Chondrocyte (in vitro differentiated cells): ENCODE measurements around the gene AFAP1. TPM values are rescaled to one million over a fixed set of nuclear protein-coding genes. Genes with fewer than 3 reads are reported as not detected.

ENCODE experiments used
- DNase-seq: peaks from one replicate; pipeline ENCODE4 v3.0.0; 2021; ENCODE audit warnings: mixed read lengths, low spot score
- H3K27ac Mint-ChIP-seq: one replicate; pipeline ENCODE4 v1.8.0; 2021; ENCODE audit warnings: mild to moderate bottlenecking, moderate library complexity, mixed read lengths; ENCODE audit not compliant: unreplicated experiment
- H3K27me3 Mint-ChIP-seq: 2 replicates; pipeline ENCODE4 v1.8.0; 2021; ENCODE audit warnings: low read depth, mixed read lengths
- H3K36me3 Mint-ChIP-seq: 2 replicates; pipeline ENCODE4 v1.8.0; 2021; ENCODE audit warnings: low read depth, mixed read lengths
- H3K4me1 Mint-ChIP-seq: 2 replicates; pipeline ENCODE4 v1.8.0; 2021; ENCODE audit warnings: low read depth, mild to moderate bottlenecking, mixed read lengths
- H3K4me3 Mint-ChIP-seq: one replicate; pipeline ENCODE4 v1.8.0; 2021; ENCODE audit warnings: mild to moderate bottlenecking, moderate library complexity, mixed read lengths; ENCODE audit not compliant: unreplicated experiment
- H3K9me3 Mint-ChIP-seq: 2 replicates; pipeline ENCODE4 v1.8.0; 2021; ENCODE audit warnings: low read depth, mixed read lengths
- CTCF ChIP-seq: fragments of 200-600 bp; sonication (generic); IDR thresholded peaks from 2 replicates; pipeline ENCODE4 v1.5.0; 2021; ENCODE audit warnings: antibody characterized with exemption, mild to moderate bottlenecking, moderate library complexity
- total RNA-seq: library from RNA; stranded (reverse); gene quantifications from 3 replicates; pipeline ENCODE4 v1.2.1, GENCODE V29; 2021

The AFAP1 gene
- total RNA-seq, 1 donor from 2014 or later: 118 TPM

- Mint-ChIP-seq H3K4me1 (peaks cover 82% of the 10 kb centered on the region), H3K27me3 (no peaks in the 10 kb centered on the region), H3K4me3 (no peak overlapping the region), H3K36me3 (peaks cover 31% of the 10 kb centered on the region), H3K9me3 (peaks cover 7% of the 10 kb centered on the region), H3K27ac (no peak overlapping the region)
- TF ChIP-seq CTCF: no peak
- no peak for DNase-seq
Observed at GRCh38 chr4:7864685-7865084, 75.0 kb downstream of the AFAP1 start.

- peaks cover 82% of the 10 kb centered on the region for H3K4me1 Mint-ChIP-seq
- peaks cover 7% of the 10 kb centered on the region for H3K9me3 Mint-ChIP-seq
- no peak for TF ChIP-seq CTCF
- no peaks in the 10 kb centered on the region for H3K27me3 Mint-ChIP-seq
- peaks cover 27% of the 10 kb centered on the region for H3K36me3 Mint-ChIP-seq
- no peak overlapping the region for H3K4me3 Mint-ChIP-seq
- H3K27ac Mint-ChIP-seq: no peak overlapping the region
- no peak for DNase-seq
Observed at GRCh38 chr4:7863911-7864681, 75.6 kb downstream of the AFAP1 start.

- no peak for DNase-seq
- peaks cover 82% of the 10 kb centered on the region for H3K4me1 Mint-ChIP-seq
- H3K27ac Mint-ChIP-seq: peak overlapping the region; percentile 98
- H3K4me3 Mint-ChIP-seq: no peak overlapping the region
- no peak for TF ChIP-seq CTCF
- no peaks in the 10 kb centered on the region for H3K27me3 Mint-ChIP-seq
- H3K36me3 Mint-ChIP-seq: peaks cover 22% of the 10 kb centered on the region
- peaks cover 7% of the 10 kb centered on the region for H3K9me3 Mint-ChIP-seq
Observed at GRCh38 chr4:7862561-7863192, 77.0 kb downstream of the AFAP1 start.

GRCh38 chr4:7861440-7861881 is 78.2 kb downstream of the AFAP1 start:
- Mint-ChIP-seq H3K4me3 (peak overlapping the region; percentile 26), H3K27me3 (no peaks in the 10 kb centered on the region), H3K9me3 (peaks cover 7% of the 10 kb centered on the region), H3K36me3 (peaks cover 17% of the 10 kb centered on the region), H3K27ac (peak overlapping the region; percentile 98), H3K4me1 (peaks cover 84% of the 10 kb centered on the region)
- peak; percentile 12 for TF ChIP-seq CTCF
- DNase-seq: no peak

GRCh38 chr4:7860600-7861163 is 79.0 kb downstream of the AFAP1 start:
- no peak for DNase-seq
- Mint-ChIP-seq H3K9me3 (peaks cover 7% of the 10 kb centered on the region), H3K4me1 (peaks cover 88% of the 10 kb centered on the region), H3K4me3 (peak overlapping the region; percentile 4), H3K36me3 (peaks cover 16% of the 10 kb centered on the region), H3K27ac (peak overlapping the region; percentile 98), H3K27me3 (no peaks in the 10 kb centered on the region)
- TF ChIP-seq CTCF: no peak
